GM19238 (cell line): ENCODE measurements around the gene SRL.
"Not testable (repeated sequence)": the region's sequence is repeated elsewhere in the genome, so short reads cannot be mapped to it uniquely, and the experiment has no call there.

Experiments used
- DNase-seq: peaks from one replicate; pipeline ENCODE4 v3.0.0; 2011; ENCODE audit warnings: low spot score; ENCODE audit not compliant: insufficient read length

The SRL gene

GRCh38 chr16:4261557-4262172 lies 19.8 kb upstream of the SRL start:
- no peak for DNase-seq

GRCh38 chr16:4260360-4260759 lies 18.5 kb upstream of the SRL start:
- no peak for DNase-seq

GRCh38 chr16:4257646-4258556 lies 16.0 kb upstream of the SRL start:
- no peak for DNase-seq

GRCh38 chr16:4253394-4254150 lies 11.7 kb upstream of the SRL start:
- DNase-seq = peak; percentile 99

GRCh38 chr16:4253012-4253393 lies 11.1 kb upstream of the SRL start:
- DNase-seq = not testable (repeated sequence)

- DNase-seq = no peak
Observed at GRCh38 chr16:4249530-4250308, 7.8 kb upstream of the SRL start.

GRCh38 chr16:4247460-4247784 lies 5.5 kb upstream of the SRL start:
- DNase-seq = no peak

GRCh38 chr16:4246777-4247459 lies 5.0 kb upstream of the SRL start:
- DNase-seq = no peak

GRCh38 chr16:4245077-4245791 lies 3.4 kb upstream of the SRL start:
- DNase-seq = no peak

- no peak for DNase-seq
Observed at GRCh38 chr16:4244254-4245076, 2.6 kb upstream of the SRL start.

GRCh38 chr16:4241258-4241927 lies 487 bp downstream of the SRL start:
- no peak for DNase-seq

GRCh38 chr16:4240624-4241023 lies 1.3 kb downstream of the SRL start:
- DNase-seq = no peak

- DNase-seq = no peak
Observed at GRCh38 chr16:4239682-4240175, 2.2 kb downstream of the SRL start.

- no peak for DNase-seq
Observed at GRCh38 chr16:4239020-4239419, 2.9 kb downstream of the SRL start.

- DNase-seq = no peak
Observed at GRCh38 chr16:4233431-4233830, 8.4 kb downstream of the SRL start.

GRCh38 chr16:4232541-4233386 lies 9.1 kb downstream of the SRL start:
- DNase-seq = no peak

GRCh38 chr16:4231886-4232285 lies 10.0 kb downstream of the SRL start:
- DNase-seq = no peak

GRCh38 chr16:4231367-4231766 lies 10.5 kb downstream of the SRL start:
- DNase-seq = no peak
